ENCODE results near the gene MRPL52. TPM values are rescaled to one million over a fixed set of nuclear protein-coding genes. Genes with fewer than 3 reads are reported as not detected.

MRPL52 gene
- total RNA-seq = 100 to 1,000 TPM; 122 to 126 TPM

DNA sequence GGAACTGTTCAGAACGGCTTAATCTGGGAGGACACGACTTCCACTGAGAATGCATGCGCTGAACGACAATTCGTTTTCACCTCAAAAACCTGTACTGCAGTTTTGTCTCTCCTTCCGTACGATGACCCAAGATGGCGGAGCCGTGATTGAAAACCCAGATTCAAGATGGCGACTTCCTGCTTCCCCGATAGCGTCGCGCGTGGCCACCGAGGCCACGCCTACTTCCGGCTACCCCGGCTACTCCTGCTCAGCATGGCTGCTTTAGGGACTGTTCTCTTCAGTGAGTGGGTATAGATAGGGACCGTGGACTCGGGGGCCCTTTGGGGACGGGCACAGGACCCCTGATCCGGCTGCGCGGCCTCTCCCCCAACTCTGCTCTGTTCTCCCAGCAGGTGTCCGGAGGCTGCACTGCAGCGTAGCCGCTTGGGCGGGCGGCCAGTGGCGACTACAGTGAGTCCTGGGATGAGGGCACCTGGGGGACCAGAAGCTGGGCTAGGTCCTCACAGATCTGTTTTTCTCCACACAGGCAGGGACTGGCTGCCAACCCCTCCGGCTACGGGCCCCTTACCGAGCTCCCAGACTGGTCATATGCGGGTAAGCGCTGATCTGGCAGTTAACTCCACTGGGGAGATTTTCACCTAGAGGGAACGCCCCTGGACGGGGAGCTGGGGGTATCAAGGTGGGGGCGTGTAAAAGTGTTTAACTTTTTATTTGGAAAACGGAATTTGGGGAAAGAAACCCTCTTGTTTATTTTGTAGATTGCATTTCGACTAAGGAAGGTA, at the start of gene MRPL52:
Gene MRPL52 (plus strand): TSS at position 227 of the 782 bp plus-strand sequence. CDS start 26 bp downstream, at position 253.
- intact Hi-C loops (cut with micrococcal nuclease) = loop anchor here (10.0 kb wide), 1 partner anchor 255 kb away; no protein-coding TSS in a partner anchor
- peaks cover 24% of the 10 kb centered on the region for H3K36me3 Mint-ChIP-seq (ENCODE audit: low read depth)
- H3K27me3 Mint-ChIP-seq = peaks cover 2% of the 10 kb centered on the region
- CTCF ChIA-PET = interaction anchor here (0.7 to 22.4 kb wide), 14 partner anchors 10 to 912 kb away, joined by 3 to 469 read pairs (median 4); partner anchors contain the start of gene LRP10
- POLR2A ChIA-PET = interaction anchor here (0.7 to 2.0 kb wide), 16 partner anchors 8 to 292 kb away, joined by 3 to 9 read pairs (median 4); partner anchors contain the start of genes DAD1, OXA1L and RBM23
- DNase-seq (peak; percentile 94), ATAC-seq (peak; percentile 93)
- peak within 1 kb of the TSS; percentile 98 for H3K27ac Mint-ChIP-seq
- H3K9me3 Mint-ChIP-seq = no peaks in the 10 kb centered on the region
- H3K4me1 Mint-ChIP-seq (ENCODE audit: low read depth) = peaks cover 22% of the 10 kb centered on the region
- H3K4me3 Mint-ChIP-seq = peak within 1 kb of the TSS; percentile 88
- TF ChIP-seq, protein P1, sequence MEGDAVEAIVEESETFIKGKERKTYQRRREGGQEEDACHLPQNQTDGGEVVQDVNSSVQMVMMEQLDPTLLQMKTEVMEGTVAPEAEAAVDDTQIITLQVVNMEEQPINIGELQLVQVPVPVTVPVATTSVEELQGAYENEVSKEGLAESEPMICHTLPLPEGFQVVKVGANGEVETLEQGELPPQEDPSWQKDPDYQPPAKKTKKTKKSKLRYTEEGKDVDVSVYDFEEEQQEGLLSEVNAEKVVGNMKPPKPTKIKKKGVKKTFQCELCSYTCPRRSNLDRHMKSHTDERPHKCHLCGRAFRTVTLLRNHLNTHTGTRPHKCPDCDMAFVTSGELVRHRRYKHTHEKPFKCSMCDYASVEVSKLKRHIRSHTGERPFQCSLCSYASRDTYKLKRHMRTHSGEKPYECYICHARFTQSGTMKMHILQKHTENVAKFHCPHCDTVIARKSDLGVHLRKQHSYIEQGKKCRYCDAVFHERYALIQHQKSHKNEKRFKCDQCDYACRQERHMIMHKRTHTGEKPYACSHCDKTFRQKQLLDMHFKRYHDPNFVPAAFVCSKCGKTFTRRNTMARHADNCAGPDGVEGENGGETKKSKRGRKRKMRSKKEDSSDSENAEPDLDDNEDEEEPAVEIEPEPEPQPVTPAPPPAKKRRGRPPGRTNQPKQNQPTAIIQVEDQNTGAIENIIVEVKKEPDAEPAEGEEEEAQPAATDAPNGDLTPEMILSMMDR (IDR thresholded peaks at IDR 0.05) = no peak

DNA sequence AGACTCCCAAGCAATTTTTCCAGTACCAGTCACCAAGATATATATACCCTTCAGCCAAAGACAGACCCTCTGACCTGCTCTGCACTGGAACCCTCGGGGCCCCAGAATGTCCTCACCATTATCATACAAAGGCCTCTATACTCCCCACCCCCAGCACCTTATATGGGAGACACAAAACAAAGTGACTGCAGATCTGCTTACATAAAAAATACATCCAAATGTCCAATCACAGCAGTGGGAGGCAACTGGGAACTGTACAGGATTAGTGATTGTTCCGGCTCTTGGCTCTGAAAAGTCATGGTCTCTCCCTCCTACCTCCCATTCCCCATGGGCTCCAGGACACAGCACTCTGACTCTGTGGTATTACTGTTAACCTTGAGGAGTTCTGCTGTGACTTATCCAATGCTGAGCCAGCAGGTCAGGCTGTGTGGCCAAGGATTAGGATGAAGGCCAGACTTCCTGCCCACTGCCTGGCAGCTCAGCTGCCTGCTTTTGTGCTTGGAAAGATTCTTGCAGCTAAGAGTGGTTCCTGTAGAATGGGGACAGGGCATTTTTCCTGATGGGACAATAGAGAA, 49.5 kb upstream of the MRPL52 start:
- CTCF ChIA-PET = interaction anchor here (1.1 kb wide), 1 partner anchor 12 kb away, joined by 3 read pairs; no protein-coding TSS in a partner anchor
- intact Hi-C loops (cut with micrococcal nuclease) = no loop called here
- ATAC-seq = no peak
- TF ChIP-seq, protein P1 (IDR thresholded peaks at IDR 0.05) = no peak
- no peaks in the 10 kb centered on the region for H3K4me1 Mint-ChIP-seq (ENCODE audit: low read depth)
- H3K27ac Mint-ChIP-seq = no peak overlapping the region
- DNase-seq = no peak
- H3K4me3 Mint-ChIP-seq = no peak overlapping the region
- POLR2A ChIA-PET = interaction anchor here (2.3 kb wide), 1 partner anchor 13 kb away, joined by 10 read pairs; the partner anchor contains the start of gene OXA1L
- H3K36me3 Mint-ChIP-seq (ENCODE audit: low read depth) = no peaks in the 10 kb centered on the region
- H3K27me3 Mint-ChIP-seq = no peaks in the 10 kb centered on the region
- H3K9me3 Mint-ChIP-seq = no peaks in the 10 kb centered on the region

GRCh38 chr14:22780941-22781300, 48.8 kb upstream of the MRPL52 start:
- Mint-ChIP-seq H3K36me3 (ENCODE audit: low read depth) (no peaks in the 10 kb centered on the region), H3K4me1 (ENCODE audit: low read depth) (no peaks in the 10 kb centered on the region), H3K9me3 (no peaks in the 10 kb centered on the region), H3K27me3 (no peaks in the 10 kb centered on the region), H3K4me3 (no peak overlapping the region), H3K27ac (no peak overlapping the region)
- intact Hi-C loops (cut with micrococcal nuclease) = no loop called here
- no peak for ATAC-seq
- TF ChIP-seq, protein P1 (IDR thresholded peaks at IDR 0.05) = no peak
- POLR2A ChIA-PET = interaction anchor here (0.6 to 2.3 kb wide), 3 partner anchors 14 to 177 kb away, joined by 3 to 10 read pairs (median 3); partner anchors contain the start of gene OXA1L
- no peak for DNase-seq
- CTCF ChIA-PET = interaction anchor here (1.1 kb wide), 1 partner anchor 13 kb away, joined by 3 read pairs; no protein-coding TSS in a partner anchor

DNA sequence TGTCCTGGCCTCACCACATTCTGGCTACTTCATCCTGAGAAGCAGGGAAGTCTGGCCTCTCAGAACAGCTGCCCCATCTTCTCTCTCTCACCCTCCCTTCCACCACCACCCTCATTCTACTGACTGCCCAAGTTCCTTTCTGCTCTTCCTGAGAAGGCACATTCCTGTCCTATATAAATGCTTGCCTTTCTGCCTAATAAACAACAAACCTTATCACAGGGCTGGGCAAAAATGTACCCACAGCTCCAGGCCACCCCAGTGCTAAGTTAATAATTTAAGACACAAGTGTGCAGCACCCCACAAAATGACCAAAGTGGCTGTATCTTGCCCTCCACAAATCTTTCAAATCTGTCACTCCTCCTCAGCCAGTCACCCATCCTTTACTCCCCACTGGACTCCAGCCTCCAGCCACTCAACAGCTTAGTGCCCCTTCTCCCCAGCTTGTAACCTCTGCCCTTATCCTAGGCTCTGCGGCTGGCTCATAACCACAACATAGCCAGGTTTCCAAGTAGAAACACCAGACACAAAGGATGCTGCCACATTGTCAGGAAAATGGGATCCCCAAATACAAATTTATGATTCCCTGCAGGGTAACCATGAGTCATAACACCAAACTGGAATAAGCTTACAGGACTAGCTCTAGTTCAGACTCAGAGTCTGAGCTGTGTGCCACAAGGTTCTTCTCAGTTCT, 48.2 kb upstream of the MRPL52 start:
- ChIA-PET POLR2A (interaction anchor here (0.6 to 2.3 kb wide), 3 partner anchors 15 to 177 kb away, joined by 3 to 10 read pairs (median 3); partner anchors contain the start of gene OXA1L), CTCF (interaction anchor here (1.1 to 1.3 kb wide), 2 partner anchors 13 to 211 kb away, joined by 3 to 5 read pairs; no protein-coding TSS in a partner anchor)
- no peaks in the 10 kb centered on the region for H3K4me1 Mint-ChIP-seq (ENCODE audit: low read depth)
- H3K36me3 Mint-ChIP-seq (ENCODE audit: low read depth) = no peaks in the 10 kb centered on the region
- no peaks in the 10 kb centered on the region for H3K9me3 Mint-ChIP-seq
- ATAC-seq = no peak
- no peak for DNase-seq
- no peak overlapping the region for H3K4me3 Mint-ChIP-seq
- intact Hi-C loops (cut with micrococcal nuclease) = no loop called here
- H3K27me3 Mint-ChIP-seq = no peaks in the 10 kb centered on the region
- no peak overlapping the region for H3K27ac Mint-ChIP-seq
- TF ChIP-seq, protein P1 (IDR thresholded peaks at IDR 0.05) = no peak

Measured in activated CD8-positive, alpha-beta T cell treated with anti-CD3 and anti-CD28 coated beads for 36 hours (primary cell).